Calu3 (cell line): ENCODE measurements around the gene GFRA1. TPM values are rescaled to one million over a fixed set of nuclear protein-coding genes. Genes with fewer than 3 reads are reported as not detected.

ENCODE experiments used
- BruUV-seq: library from RNA; stranded (reverse); fragments of 400-500 nt; replicated peaks from 2 replicates; lab custom pipeline; 2021; lab: Mats Ljungman, UMichigan
- CTCF ChIA-PET: fragments of 300-600 bp; sonication (Branson Sonifier 250); formaldehyde crosslinking; loops from one replicate; lab custom pipeline; 2022; ENCODE audit warnings: antibody characterized with exemption; lab: Charles Lee
- DNase-seq: peaks from one replicate; pipeline ENCODE4 v3.0.0; 2022
- H3K27ac Mint-ChIP-seq: one replicate; pipeline ENCODE4 v1.8.0; 2022; ENCODE audit warnings: mixed read lengths; ENCODE audit not compliant: unreplicated experiment
- H3K27me3 Mint-ChIP-seq: one replicate; pipeline ENCODE4 v1.8.0; 2022; ENCODE audit warnings: mixed read lengths; ENCODE audit not compliant: unreplicated experiment
- H3K36me3 Mint-ChIP-seq: one replicate; pipeline ENCODE4 v1.8.0; 2022; ENCODE audit warnings: mild to moderate bottlenecking, moderate library complexity, mixed read lengths; ENCODE audit not compliant: insufficient read depth, unreplicated experiment
- H3K4me1 Mint-ChIP-seq: one replicate; pipeline ENCODE4 v1.8.0; 2022; ENCODE audit warnings: mild to moderate bottlenecking, low read depth, mixed read lengths; ENCODE audit not compliant: unreplicated experiment
- H3K4me3 Mint-ChIP-seq: one replicate; pipeline ENCODE4 v1.8.0; 2022; ENCODE audit warnings: mild to moderate bottlenecking, low read depth, moderate library complexity, mixed read lengths; ENCODE audit not compliant: unreplicated experiment
- H3K9me3 Mint-ChIP-seq: one replicate; pipeline ENCODE4 v1.8.0; 2022; ENCODE audit warnings: low read depth, mixed read lengths; ENCODE audit not compliant: unreplicated experiment
- intact Hi-C: fragments of 100-400 bp; cut with micrococcal nuclease; formaldehyde crosslinking; loops from one replicate; pipeline ENCODE4 v1.10.0; 2022; ENCODE audit not compliant: unreplicated experiment
- total RNA-seq: library from RNA; stranded (reverse); gene quantifications from 2 replicates; pipeline ENCODE4 v1.2.3, GENCODE V29; 2022
- TF ChIP-seq, protein P1 (sequence below): fragments of 200-600 bp; IDR thresholded peaks from one replicate; pipeline ENCODE4 v1.8.0; 2022; ENCODE audit warnings: antibody characterized with exemption; ENCODE audit not compliant: unreplicated experiment

The GFRA1 gene
- total RNA-seq, 1 experiment from 2014 or later, result not detected

DNA sequence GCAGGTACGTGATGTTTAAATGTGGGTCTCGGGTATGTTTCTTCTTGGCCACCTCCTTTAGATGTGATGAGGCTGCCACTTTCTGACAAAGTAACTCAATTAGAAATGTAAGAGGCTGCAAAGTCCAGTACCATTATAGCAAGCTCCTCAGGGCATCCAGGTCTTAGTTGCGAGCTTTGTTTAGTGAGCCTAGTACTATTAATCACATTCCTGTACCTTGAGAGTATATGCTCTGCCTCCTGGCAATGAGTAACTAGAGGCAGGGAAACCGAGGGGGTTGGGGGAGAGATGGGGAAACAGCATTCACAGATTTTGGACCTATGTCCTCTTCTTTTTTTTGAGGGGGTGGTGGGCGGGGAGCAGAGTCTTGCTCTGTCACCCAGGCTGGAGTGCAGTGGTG lies 131.8 kb downstream of the GFRA1 start:
- H3K4me3 Mint-ChIP-seq, result no peak overlapping the region
- H3K27ac Mint-ChIP-seq, result no peak overlapping the region
- CTCF ChIA-PET, result no interaction called here
- H3K27me3 Mint-ChIP-seq, result no peaks in the 10 kb centered on the region
- no peaks in the 10 kb centered on the region for H3K4me1 Mint-ChIP-seq
- intact Hi-C loops, result no loop called here
- no peak for DNase-seq
- TF ChIP-seq, protein P1, sequence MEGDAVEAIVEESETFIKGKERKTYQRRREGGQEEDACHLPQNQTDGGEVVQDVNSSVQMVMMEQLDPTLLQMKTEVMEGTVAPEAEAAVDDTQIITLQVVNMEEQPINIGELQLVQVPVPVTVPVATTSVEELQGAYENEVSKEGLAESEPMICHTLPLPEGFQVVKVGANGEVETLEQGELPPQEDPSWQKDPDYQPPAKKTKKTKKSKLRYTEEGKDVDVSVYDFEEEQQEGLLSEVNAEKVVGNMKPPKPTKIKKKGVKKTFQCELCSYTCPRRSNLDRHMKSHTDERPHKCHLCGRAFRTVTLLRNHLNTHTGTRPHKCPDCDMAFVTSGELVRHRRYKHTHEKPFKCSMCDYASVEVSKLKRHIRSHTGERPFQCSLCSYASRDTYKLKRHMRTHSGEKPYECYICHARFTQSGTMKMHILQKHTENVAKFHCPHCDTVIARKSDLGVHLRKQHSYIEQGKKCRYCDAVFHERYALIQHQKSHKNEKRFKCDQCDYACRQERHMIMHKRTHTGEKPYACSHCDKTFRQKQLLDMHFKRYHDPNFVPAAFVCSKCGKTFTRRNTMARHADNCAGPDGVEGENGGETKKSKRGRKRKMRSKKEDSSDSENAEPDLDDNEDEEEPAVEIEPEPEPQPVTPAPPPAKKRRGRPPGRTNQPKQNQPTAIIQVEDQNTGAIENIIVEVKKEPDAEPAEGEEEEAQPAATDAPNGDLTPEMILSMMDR, result no peak
- no peaks in the 10 kb centered on the region for H3K36me3 Mint-ChIP-seq
- no TSS peak for BruUV-seq
- no peaks in the 10 kb centered on the region for H3K9me3 Mint-ChIP-seq

DNA sequence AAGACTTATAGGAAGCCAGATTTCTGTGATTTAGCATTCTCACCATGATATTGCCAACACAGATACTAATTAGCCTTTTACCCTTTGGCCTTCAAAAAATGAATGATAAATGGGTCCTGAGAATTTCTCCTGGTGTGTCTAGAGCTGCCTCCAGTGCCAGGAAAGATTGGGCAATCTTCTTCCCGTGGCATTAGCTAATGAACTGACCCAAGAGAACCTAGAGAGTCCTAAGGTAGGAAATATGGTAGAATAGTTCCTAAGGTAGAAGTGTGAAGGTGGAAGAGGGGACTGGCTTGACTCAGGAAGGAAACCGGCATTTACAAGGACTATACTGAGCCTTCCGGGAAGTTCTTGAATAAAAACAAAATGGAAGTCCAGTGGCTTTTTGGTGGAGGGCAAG lies 133.1 kb downstream of the GFRA1 start:
- BruUV-seq, result no TSS peak
- Mint-ChIP-seq H3K36me3 (no peaks in the 10 kb centered on the region), H3K27me3 (no peaks in the 10 kb centered on the region), H3K4me1 (no peaks in the 10 kb centered on the region), H3K4me3 (no peak overlapping the region), H3K9me3 (no peaks in the 10 kb centered on the region), H3K27ac (no peak overlapping the region)
- TF ChIP-seq, protein P1, result no peak
- intact Hi-C loops, result no loop called here
- CTCF ChIA-PET, result no interaction called here
- no peak for DNase-seq

DNA sequence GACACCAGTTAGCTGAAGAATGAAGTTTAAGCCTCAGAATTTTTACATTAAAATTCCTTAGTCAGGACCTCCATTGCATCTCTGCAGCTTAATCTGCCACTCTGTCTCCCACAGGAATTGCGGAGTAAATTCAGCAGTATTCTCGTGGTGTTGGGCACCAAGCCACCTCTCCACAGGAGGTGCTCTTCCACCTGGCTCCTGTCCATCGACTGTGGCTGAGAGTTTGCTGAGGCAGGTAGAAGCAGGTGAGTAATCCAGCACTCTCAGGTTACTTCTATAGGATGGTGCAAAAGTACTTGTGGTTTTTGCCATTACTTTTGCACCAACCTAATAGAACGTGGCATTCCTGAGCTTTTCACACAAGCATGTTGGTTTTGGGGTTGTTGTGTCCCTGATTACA lies 134.1 kb downstream of the GFRA1 start:
- CTCF ChIA-PET, result no interaction called here
- no peaks in the 10 kb centered on the region for H3K4me1 Mint-ChIP-seq
- no peak for DNase-seq
- H3K9me3 Mint-ChIP-seq, result no peaks in the 10 kb centered on the region
- H3K27ac Mint-ChIP-seq, result no peak overlapping the region
- BruUV-seq, result no TSS peak
- intact Hi-C loops, result no loop called here
- no peaks in the 10 kb centered on the region for H3K27me3 Mint-ChIP-seq
- no peak overlapping the region for H3K4me3 Mint-ChIP-seq
- TF ChIP-seq, protein P1, result no peak
- H3K36me3 Mint-ChIP-seq, result no peaks in the 10 kb centered on the region

DNA sequence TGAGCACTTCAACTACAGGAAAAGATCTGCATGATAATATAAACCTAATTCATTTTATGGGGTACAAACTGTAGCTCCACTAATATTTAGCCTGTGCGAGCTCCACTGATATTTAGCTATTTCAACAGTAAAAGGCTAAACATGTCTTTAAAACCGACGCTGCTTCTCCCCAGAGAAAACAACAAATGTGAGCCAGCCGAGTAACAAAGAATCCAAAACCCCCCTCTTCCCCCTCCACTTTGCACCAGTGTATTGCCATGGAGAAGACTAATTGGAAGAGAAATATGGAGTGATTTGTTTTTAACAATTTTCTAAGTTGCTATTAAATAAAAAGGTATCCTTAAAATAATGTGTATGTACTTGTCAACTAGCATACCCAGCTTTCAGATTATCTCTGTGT lies 136.7 kb downstream of the GFRA1 start:
- Mint-ChIP-seq H3K27ac (no peak overlapping the region), H3K4me3 (no peak overlapping the region), H3K27me3 (no peaks in the 10 kb centered on the region), H3K4me1 (no peaks in the 10 kb centered on the region), H3K36me3 (no peaks in the 10 kb centered on the region), H3K9me3 (no peaks in the 10 kb centered on the region)
- no TSS peak for BruUV-seq
- no peak for DNase-seq
- intact Hi-C loops, result no loop called here
- TF ChIP-seq, protein P1, result no peak
- CTCF ChIA-PET, result no interaction called here

DNA sequence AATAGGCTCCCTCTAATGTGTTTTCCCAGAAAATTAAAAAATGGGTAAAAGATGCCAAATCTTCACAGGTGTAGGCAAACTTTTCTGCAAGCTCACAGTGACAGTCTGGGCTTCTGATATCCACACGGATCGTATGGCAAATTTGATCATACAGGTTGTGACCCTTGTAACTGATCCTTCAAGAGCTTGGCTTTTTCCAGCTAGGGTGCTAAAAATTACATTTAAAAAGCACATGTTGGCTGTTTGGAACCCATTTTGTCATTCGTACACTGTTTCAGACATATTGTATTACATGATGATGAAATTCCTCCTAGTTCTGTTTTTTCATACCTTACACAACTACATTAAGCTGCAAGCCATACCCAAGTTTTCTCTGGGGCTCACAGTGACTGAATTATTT lies 138.7 kb downstream of the GFRA1 start:
- no peak overlapping the region for H3K4me3 Mint-ChIP-seq
- no peaks in the 10 kb centered on the region for H3K4me1 Mint-ChIP-seq
- H3K9me3 Mint-ChIP-seq, result no peaks in the 10 kb centered on the region
- CTCF ChIA-PET, result no interaction called here
- no TSS peak for BruUV-seq
- H3K27me3 Mint-ChIP-seq, result no peaks in the 10 kb centered on the region
- intact Hi-C loops, result no loop called here
- TF ChIP-seq, protein P1, result no peak
- H3K36me3 Mint-ChIP-seq, result no peaks in the 10 kb centered on the region
- no peak for DNase-seq
- H3K27ac Mint-ChIP-seq, result no peak overlapping the region
